HL-60 (cell line): Measurements from ENCODE around the gene OSBPL2.

Source experiments
- CTCF ChIP-seq: IDR thresholded peaks from one replicate; pipeline ENCODE4 v1.5.1; 2011; ENCODE audit warnings: low read length, control low read depth, inconsistent platforms; ENCODE audit not compliant: insufficient read depth
- GABPA ChIP-seq: IDR thresholded peaks from 2 replicates; pipeline ENCODE4 v1.6.1; 2012; ENCODE audit warnings: low read depth
- POLR2AphosphoS5 ChIP-seq: IDR thresholded peaks from 2 replicates; pipeline ENCODE4 v1.6.1; 2012; ENCODE audit warnings: low read depth
- SPI1 ChIP-seq: IDR thresholded peaks from 2 replicates; pipeline ENCODE4 v1.6.1; 2012; ENCODE audit warnings: low read depth, mild to moderate bottlenecking, borderline replicate concordance
- TF ChIP-seq, protein P1 (sequence below): IDR thresholded peaks from 2 replicates; pipeline ENCODE4 v1.6.1; 2012; ENCODE audit warnings: low read depth; ENCODE audit not compliant: insufficient replicate concordance

GRCh38 chr20:62287759-62288534 lies 49.6 kb downstream of the OSBPL2 start:
- TF ChIP-seq CTCF (no peak), GABPA (no peak), POLR2AphosphoS5 (no peak), SPI1 (no peak)
- TF ChIP-seq, protein P1, sequence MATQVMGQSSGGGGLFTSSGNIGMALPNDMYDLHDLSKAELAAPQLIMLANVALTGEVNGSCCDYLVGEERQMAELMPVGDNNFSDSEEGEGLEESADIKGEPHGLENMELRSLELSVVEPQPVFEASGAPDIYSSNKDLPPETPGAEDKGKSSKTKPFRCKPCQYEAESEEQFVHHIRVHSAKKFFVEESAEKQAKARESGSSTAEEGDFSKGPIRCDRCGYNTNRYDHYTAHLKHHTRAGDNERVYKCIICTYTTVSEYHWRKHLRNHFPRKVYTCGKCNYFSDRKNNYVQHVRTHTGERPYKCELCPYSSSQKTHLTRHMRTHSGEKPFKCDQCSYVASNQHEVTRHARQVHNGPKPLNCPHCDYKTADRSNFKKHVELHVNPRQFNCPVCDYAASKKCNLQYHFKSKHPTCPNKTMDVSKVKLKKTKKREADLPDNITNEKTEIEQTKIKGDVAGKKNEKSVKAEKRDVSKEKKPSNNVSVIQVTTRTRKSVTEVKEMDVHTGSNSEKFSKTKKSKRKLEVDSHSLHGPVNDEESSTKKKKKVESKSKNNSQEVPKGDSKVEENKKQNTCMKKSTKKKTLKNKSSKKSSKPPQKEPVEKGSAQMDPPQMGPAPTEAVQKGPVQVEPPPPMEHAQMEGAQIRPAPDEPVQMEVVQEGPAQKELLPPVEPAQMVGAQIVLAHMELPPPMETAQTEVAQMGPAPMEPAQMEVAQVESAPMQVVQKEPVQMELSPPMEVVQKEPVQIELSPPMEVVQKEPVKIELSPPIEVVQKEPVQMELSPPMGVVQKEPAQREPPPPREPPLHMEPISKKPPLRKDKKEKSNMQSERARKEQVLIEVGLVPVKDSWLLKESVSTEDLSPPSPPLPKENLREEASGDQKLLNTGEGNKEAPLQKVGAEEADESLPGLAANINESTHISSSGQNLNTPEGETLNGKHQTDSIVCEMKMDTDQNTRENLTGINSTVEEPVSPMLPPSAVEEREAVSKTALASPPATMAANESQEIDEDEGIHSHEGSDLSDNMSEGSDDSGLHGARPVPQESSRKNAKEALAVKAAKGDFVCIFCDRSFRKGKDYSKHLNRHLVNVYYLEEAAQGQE = no peak
